ENCODE data around the gene RAB1B. TPM values are rescaled to one million over a fixed set of nuclear protein-coding genes. Genes with fewer than 3 reads are reported as not detected.

The RAB1B gene
- total RNA-seq, 1 donor, result 75.3 TPM

GRCh38 chr11:66322732-66323427, 54.4 kb downstream of the RAB1B start:
- Histone ChIP-seq H3K4me3 (ENCODE audit: insufficient read depth, low read length) (no peak overlapping the region), H3K36me3 (ENCODE audit: insufficient read depth, low read length) (no peaks in the 10 kb centered on the region), H3K4me2 (ENCODE audit: insufficient read depth, low read length) (no peak overlapping the region), H3K27me3 (ENCODE audit: insufficient read depth, low read length) (no peaks in the 10 kb centered on the region), H3K27ac (ENCODE audit: low read depth, low read length) (peak overlapping the region; percentile 47), H2AFZ (ENCODE audit: low read length) (peak overlapping the region; percentile 71), H3K79me2 (ENCODE audit: insufficient read depth, low read length) (no peaks in the 10 kb centered on the region), H4K20me1 (ENCODE audit: insufficient read depth, low read length) (no peaks in the 10 kb centered on the region), H3K9me3 (ENCODE audit: low read depth, low read length) (no peaks in the 10 kb centered on the region), H3K4me1 (ENCODE audit: insufficient read depth, low read length) (peaks cover 59% of the 10 kb centered on the region)
- DNase-seq (ENCODE audit: insufficient read length, low spot score, missing footprints), result peak; percentile 95
- no peak for TF ChIP-seq CTCF (IDR thresholded peaks at IDR 0.05; ENCODE audit: extremely low read depth, low read depth, low read length)

GRCh38 chr11:66323684-66324083, 55.2 kb downstream of the RAB1B start:
- no peak overlapping the region for H3K27ac ChIP-seq (ENCODE audit: low read depth, low read length)
- no peaks in the 10 kb centered on the region for H4K20me1 ChIP-seq (ENCODE audit: insufficient read depth, low read length)
- H3K9me3 ChIP-seq (ENCODE audit: low read depth, low read length), result no peaks in the 10 kb centered on the region
- no peak for DNase-seq (ENCODE audit: insufficient read length, low spot score, missing footprints)
- no peaks in the 10 kb centered on the region for H3K36me3 ChIP-seq (ENCODE audit: insufficient read depth, low read length)
- H3K4me3 ChIP-seq (ENCODE audit: insufficient read depth, low read length), result no peak overlapping the region
- H2AFZ ChIP-seq (ENCODE audit: low read length), result no peak overlapping the region
- no peaks in the 10 kb centered on the region for H3K27me3 ChIP-seq (ENCODE audit: insufficient read depth, low read length)
- peaks cover 59% of the 10 kb centered on the region for H3K4me1 ChIP-seq (ENCODE audit: insufficient read depth, low read length)
- no peak for TF ChIP-seq CTCF (IDR thresholded peaks at IDR 0.05; ENCODE audit: extremely low read depth, low read depth, low read length)
- no peaks in the 10 kb centered on the region for H3K79me2 ChIP-seq (ENCODE audit: insufficient read depth, low read length)
- no peak overlapping the region for H3K4me2 ChIP-seq (ENCODE audit: insufficient read depth, low read length)

GRCh38 chr11:66324664-66325063, 56.2 kb downstream of the RAB1B start:
- DNase-seq (ENCODE audit: insufficient read length, low spot score, missing footprints), result peak; percentile 81
- Histone ChIP-seq H3K27me3 (ENCODE audit: insufficient read depth, low read length) (no peaks in the 10 kb centered on the region), H3K9me3 (ENCODE audit: low read depth, low read length) (no peaks in the 10 kb centered on the region), H4K20me1 (ENCODE audit: insufficient read depth, low read length) (no peaks in the 10 kb centered on the region), H2AFZ (ENCODE audit: low read length) (no peak overlapping the region), H3K4me1 (ENCODE audit: insufficient read depth, low read length) (peaks cover 55% of the 10 kb centered on the region), H3K4me3 (ENCODE audit: insufficient read depth, low read length) (no peak overlapping the region), H3K79me2 (ENCODE audit: insufficient read depth, low read length) (no peaks in the 10 kb centered on the region), H3K36me3 (ENCODE audit: insufficient read depth, low read length) (no peaks in the 10 kb centered on the region), H3K27ac (ENCODE audit: low read depth, low read length) (peak overlapping the region; percentile 50), H3K4me2 (ENCODE audit: insufficient read depth, low read length) (no peak overlapping the region)
- TF ChIP-seq CTCF (IDR thresholded peaks at IDR 0.05; ENCODE audit: extremely low read depth, low read depth, low read length), result no peak

DNA sequence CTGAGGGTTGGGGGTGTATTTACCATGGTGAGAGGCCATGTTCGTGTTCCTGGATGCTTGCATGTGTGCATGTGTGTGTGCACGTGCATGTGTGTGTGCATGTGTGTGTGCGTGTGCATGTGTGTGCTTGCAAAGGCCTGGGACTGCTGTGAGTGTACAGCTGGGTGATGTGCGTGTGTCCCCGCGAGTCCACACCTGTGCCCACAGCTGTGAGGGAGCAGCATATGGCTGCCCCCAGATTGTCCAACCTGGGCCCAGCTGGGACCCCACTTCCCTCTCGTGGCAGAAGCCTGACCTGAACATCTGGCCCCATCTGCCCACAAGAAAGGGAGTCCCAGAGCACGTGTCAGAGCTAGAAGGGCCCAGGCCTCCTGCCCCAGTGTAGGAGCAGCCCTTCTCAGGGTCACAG, 56.8 kb downstream of the RAB1B start:
- no peak overlapping the region for H3K4me3 ChIP-seq (ENCODE audit: insufficient read depth, low read length)
- H3K27ac ChIP-seq (ENCODE audit: low read depth, low read length), result peak overlapping the region; percentile 7
- peak; percentile 65 for DNase-seq (ENCODE audit: insufficient read length, low spot score, missing footprints)
- no peaks in the 10 kb centered on the region for H3K9me3 ChIP-seq (ENCODE audit: low read depth, low read length)
- H3K36me3 ChIP-seq (ENCODE audit: insufficient read depth, low read length), result no peaks in the 10 kb centered on the region
- H3K4me1 ChIP-seq (ENCODE audit: insufficient read depth, low read length), result peaks cover 59% of the 10 kb centered on the region
- no peaks in the 10 kb centered on the region for H3K27me3 ChIP-seq (ENCODE audit: insufficient read depth, low read length)
- H3K79me2 ChIP-seq (ENCODE audit: insufficient read depth, low read length), result no peaks in the 10 kb centered on the region
- no peaks in the 10 kb centered on the region for H4K20me1 ChIP-seq (ENCODE audit: insufficient read depth, low read length)
- H2AFZ ChIP-seq (ENCODE audit: low read length), result no peak overlapping the region
- H3K4me2 ChIP-seq (ENCODE audit: insufficient read depth, low read length), result no peak overlapping the region
- TF ChIP-seq CTCF (IDR thresholded peaks at IDR 0.05; ENCODE audit: extremely low read depth, low read depth, low read length), result no peak
